GM23248 (cell line): ENCODE data around the gene FIP1L1.

Experiments used
- EZH2 ChIP-seq: fragments of 200-600 bp; sonication (generic); IDR thresholded peaks from 2 replicates; pipeline ENCODE4 v1.6.1; 2018; ENCODE audit warnings: antibody characterized with exemption, mild to moderate bottlenecking; ENCODE audit not compliant: insufficient read depth, poor library complexity, severe bottlenecking
- EZH2phosphoT487 ChIP-seq: fragments of 200-600 bp; sonication (generic); IDR thresholded peaks from 2 replicates; pipeline ENCODE4 v1.6.1; 2018; ENCODE audit warnings: antibody characterized with exemption, moderate library complexity, mild to moderate bottlenecking, low read depth; ENCODE audit not compliant: insufficient read depth

- no peak for TF ChIP-seq EZH2
- no peak for TF ChIP-seq EZH2phosphoT487
Measured at GRCh38 chr4:53365121-53365485, 12.3 kb upstream of the FIP1L1 start.
